ENCODE measurements around the gene RNF225.

GRCh38 chr19:58355215-58355796 lies 40.1 kb upstream of the RNF225 start:
- TF ChIP-seq, protein P1, sequence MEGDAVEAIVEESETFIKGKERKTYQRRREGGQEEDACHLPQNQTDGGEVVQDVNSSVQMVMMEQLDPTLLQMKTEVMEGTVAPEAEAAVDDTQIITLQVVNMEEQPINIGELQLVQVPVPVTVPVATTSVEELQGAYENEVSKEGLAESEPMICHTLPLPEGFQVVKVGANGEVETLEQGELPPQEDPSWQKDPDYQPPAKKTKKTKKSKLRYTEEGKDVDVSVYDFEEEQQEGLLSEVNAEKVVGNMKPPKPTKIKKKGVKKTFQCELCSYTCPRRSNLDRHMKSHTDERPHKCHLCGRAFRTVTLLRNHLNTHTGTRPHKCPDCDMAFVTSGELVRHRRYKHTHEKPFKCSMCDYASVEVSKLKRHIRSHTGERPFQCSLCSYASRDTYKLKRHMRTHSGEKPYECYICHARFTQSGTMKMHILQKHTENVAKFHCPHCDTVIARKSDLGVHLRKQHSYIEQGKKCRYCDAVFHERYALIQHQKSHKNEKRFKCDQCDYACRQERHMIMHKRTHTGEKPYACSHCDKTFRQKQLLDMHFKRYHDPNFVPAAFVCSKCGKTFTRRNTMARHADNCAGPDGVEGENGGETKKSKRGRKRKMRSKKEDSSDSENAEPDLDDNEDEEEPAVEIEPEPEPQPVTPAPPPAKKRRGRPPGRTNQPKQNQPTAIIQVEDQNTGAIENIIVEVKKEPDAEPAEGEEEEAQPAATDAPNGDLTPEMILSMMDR (IDR thresholded peaks at IDR 0.05; ENCODE audit: low read depth, low read length, poor library complexity, severe bottlenecking): no peak
- TF ChIP-seq EZH2phosphoT487 (IDR thresholded peaks at IDR 0.05; ENCODE audit: borderline replicate concordance, low read length): no peak
